ENCODE measurements around the gene ZNF524.
"Not testable (repeated sequence)": the region's sequence is repeated elsewhere in the genome, so short reads cannot be mapped to it uniquely, and the experiment has no call there.

The ZNF524 gene

DNA sequence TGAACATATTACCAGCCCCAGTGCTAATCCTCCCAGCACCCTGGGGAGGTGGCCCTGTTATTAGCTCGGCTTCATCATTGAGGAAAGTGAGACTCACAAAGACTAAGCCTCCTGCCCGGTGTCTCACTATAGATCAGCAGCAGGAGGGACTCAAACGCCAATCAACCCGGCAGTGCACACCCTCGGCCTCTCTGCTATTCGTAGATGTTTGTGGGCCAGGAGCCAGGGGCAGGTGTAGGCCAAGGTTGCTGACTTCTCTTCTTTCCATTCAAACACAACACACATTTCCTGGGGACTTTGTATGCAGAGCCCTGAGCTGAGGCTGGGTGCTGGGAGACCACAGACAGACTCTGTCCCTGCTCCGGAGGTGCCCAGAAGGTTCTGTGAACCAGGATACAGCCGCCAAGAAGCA is 45.3 kb upstream of the ZNF524 start:
- TF ChIP-seq, protein P1, sequence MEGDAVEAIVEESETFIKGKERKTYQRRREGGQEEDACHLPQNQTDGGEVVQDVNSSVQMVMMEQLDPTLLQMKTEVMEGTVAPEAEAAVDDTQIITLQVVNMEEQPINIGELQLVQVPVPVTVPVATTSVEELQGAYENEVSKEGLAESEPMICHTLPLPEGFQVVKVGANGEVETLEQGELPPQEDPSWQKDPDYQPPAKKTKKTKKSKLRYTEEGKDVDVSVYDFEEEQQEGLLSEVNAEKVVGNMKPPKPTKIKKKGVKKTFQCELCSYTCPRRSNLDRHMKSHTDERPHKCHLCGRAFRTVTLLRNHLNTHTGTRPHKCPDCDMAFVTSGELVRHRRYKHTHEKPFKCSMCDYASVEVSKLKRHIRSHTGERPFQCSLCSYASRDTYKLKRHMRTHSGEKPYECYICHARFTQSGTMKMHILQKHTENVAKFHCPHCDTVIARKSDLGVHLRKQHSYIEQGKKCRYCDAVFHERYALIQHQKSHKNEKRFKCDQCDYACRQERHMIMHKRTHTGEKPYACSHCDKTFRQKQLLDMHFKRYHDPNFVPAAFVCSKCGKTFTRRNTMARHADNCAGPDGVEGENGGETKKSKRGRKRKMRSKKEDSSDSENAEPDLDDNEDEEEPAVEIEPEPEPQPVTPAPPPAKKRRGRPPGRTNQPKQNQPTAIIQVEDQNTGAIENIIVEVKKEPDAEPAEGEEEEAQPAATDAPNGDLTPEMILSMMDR (IDR thresholded peaks at IDR 0.05), result no peak
- DNase-seq (ENCODE audit: low spot score), result no peak
- Histone ChIP-seq H3K4me3 (no peak overlapping the region), H3K27ac (no peak overlapping the region)

DNA sequence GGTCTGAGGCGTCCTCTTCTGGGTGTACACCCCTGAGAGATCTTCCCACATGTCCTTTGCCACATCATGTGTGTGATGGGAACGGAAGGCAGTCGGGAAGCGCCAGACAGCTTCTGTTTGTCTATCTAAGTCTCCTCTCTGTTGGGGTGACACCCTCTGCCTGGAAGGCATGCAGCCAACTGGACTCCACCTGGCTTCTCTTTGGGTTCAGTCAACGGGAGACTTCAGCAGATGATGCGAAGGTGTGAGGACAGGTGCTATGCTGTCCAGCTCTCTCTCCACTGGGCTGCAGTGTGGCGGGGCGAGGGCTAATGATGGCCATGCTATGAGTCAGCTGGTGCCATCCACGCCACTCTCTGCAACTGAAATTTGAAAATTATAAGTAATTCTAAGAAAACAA is 40.4 kb upstream of the ZNF524 start:
- Histone ChIP-seq H3K27ac (no peak overlapping the region), H3K4me3 (no peak overlapping the region)
- DNase-seq (ENCODE audit: low spot score), result no peak
- TF ChIP-seq, protein P1 (IDR thresholded peaks at IDR 0.05), result no peak

DNA sequence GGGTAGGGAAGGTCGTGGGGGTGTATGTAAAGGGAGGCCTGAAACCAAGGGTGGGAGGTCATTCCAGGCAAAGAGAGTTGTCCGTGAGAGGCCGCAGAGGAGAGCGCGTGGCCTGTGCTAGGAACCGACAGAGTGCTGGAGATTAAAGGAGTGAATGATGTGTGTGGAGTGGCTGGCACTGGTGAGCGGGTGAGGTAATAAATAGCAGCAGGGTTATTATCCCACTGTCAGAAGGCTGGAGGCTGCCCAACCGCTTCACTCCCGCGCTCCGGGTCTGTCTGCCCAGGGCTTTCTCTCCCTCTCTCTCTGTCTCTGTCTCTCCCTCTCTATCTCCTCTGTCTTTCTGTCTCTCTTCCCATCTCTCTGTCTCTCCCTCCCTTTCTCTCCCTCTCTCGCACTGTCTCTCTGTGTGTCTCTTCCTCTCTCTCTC is 36.8 kb upstream of the ZNF524 start:
- TF ChIP-seq, protein P1 (IDR thresholded peaks at IDR 0.05), result no peak
- DNase-seq (ENCODE audit: low spot score), result no peak
- H3K27ac ChIP-seq, result no peak overlapping the region

DNA sequence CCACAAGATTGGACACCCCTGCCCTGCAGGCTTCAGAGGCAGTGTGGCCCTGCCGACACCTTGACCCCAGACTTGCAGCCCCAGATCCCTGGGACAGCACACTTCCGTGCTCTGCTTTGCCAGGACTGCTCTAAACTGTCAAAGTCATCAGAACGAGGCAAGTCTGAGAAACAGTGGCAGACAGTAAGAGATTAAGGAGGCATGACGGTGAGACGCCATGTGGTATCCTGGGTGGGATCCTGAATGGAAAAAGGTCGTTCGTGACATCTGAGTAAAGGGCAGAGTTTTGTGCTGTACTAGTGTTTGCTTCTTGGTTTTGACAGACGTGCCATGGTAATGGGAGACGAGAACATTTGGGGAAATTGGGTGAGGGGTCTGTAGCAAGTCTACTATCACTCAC is 33.3 kb upstream of the ZNF524 start:
- TF ChIP-seq, protein P1 (IDR thresholded peaks at IDR 0.05), result no peak
- no peak overlapping the region for H3K27ac ChIP-seq
- no peak overlapping the region for H3K4me3 ChIP-seq
- no peak for DNase-seq (ENCODE audit: low spot score)

More for the DNA sequence above, 36.8 kb upstream of the ZNF524 start:
- no peak overlapping the region for H3K4me3 ChIP-seq

DNA sequence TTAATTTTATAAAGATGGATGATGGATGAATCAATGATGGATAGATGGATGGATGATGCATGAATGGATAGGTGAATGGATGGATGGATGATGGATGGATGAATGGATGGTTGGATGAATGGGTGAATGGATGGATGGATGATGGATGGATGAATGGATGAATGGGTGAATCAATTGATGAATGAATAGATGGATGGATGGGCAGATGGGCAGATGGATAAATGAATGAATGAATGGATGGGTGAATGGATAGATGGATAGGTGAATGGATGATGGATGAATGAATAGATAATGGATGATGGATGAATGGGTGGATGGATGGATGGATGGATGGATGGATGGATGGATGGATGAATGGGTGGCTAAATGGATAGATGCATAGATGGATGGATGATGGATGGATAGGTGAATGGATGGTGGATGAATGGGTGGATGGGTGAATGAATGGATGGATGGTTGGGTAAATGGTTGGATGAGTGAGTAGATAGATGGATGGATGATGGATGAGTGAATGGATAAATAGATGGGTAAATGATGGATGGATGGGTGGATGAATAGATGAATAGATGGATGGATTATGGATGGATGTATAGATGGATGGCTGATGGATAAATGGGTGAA is 32.3 kb upstream of the ZNF524 start:
- TF ChIP-seq, protein P1 (IDR thresholded peaks at IDR 0.05), result no peak
- no peak for DNase-seq (ENCODE audit: low spot score)
- Histone ChIP-seq H3K27ac (no peak overlapping the region), H3K4me3 (no peak overlapping the region)

DNA sequence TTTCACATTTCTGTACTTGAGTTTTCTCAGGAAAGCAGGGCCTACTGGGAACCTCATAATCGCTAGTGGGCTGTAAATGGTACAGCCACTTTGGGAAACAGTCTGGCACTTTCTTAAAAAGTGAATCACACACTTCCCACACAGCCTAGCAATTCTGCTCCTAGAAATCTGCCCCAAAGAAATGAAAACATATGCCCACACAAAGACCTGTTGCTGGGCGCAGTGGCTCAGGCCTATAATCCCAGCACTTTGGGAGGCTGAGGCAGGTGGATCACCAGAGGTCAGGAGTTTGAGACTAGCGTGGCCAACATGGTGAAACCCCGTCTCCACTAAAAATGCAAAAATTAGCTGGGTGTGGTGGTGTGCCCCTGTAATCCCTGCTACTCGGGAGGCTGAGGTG is 30.6 kb upstream of the ZNF524 start:
- not testable (repeated sequence) for H3K27ac ChIP-seq; H3K4me3 ChIP-seq; DNase-seq (ENCODE audit: low spot score)

DNA sequence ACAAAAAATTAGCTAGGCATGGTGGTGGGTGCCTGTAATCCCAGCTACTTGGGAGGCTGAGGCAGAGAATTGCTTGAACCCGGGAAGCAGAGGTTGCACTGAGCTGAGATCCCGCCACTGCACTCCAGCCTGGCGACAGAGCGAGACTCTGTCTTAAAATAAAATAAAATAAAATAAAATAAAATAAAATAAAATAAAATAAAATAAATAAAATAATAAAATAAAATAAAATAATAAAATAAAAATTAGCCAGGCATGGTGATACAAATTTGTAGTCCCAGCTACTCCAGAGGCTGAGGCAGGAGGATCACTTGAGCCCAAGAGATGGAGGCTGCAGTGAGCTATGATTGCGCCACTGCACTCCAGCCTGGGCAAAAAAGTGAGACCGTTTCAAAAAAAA is 26.2 kb upstream of the ZNF524 start:
- H3K27ac ChIP-seq; DNase-seq (ENCODE audit: low spot score); H3K4me3 ChIP-seq: not testable (repeated sequence)

DNA sequence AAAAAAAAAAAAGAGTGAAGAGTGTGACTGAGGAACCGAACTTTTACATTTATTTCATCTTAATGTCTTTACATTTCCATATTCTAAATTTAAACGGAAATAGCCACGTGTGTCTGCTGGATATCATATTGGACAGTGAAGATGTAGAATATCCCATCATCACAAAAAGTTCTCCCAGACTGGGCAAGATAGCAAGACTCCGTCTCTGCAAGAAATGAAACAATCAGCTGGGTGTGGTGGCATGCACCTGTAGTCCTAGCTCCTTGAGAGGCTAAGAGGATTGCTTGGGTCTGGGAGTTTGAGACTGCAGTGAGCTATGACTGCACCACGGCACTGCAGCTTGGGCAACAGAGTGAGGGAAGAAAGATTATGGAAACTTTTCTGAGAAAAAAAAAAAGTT is 23.3 kb upstream of the ZNF524 start:
- no peak for DNase-seq (ENCODE audit: low spot score)
- TF ChIP-seq, protein P1 (IDR thresholded peaks at IDR 0.05), result no peak

More for the DNA sequence above, 23.3 kb upstream of the ZNF524 start:
- H3K4me3 ChIP-seq, result no peak overlapping the region
- H3K27ac ChIP-seq, result no peak overlapping the region

All from coronary artery (tissue), 2 donors.